Muscle of leg (tissue), 11 donors: Measurements from ENCODE around the gene SUCLG2. TPM values are rescaled to one million over a fixed set of nuclear protein-coding genes. Genes with fewer than 3 reads are reported as not detected.

Source experiments
- DNase-seq: peaks from one replicate; pipeline ENCODE4 v3.0.0; 2013
- H3K27ac ChIP-seq: one replicate; pipeline ENCODE4 v1.5.1; 2013; ENCODE audit warnings: mild to moderate bottlenecking, low read length, control low read depth
- H3K27me3 ChIP-seq: one replicate; pipeline ENCODE4 v1.6.1; 2013; ENCODE audit warnings: low read length; ENCODE audit not compliant: control insufficient read depth, insufficient read depth
- H3K36me3 ChIP-seq: one replicate; pipeline ENCODE4 v1.6.1; 2013; ENCODE audit warnings: low read length; ENCODE audit not compliant: control insufficient read depth, insufficient read depth
- H3K4me1 ChIP-seq: one replicate; pipeline ENCODE4 v1.6.1; 2013; ENCODE audit warnings: low read length; ENCODE audit not compliant: control insufficient read depth, insufficient read depth
- H3K4me3 ChIP-seq: one replicate; pipeline ENCODE4 v1.5.1; 2013; ENCODE audit warnings: low read length, control low read depth
- H3K9me3 ChIP-seq: replicated peaks from 2 replicates; pipeline ENCODE4 v1.6.1; 2013; ENCODE audit warnings: low read depth, low read length; ENCODE audit not compliant: control insufficient read depth
- WGBS: methylation state at CpG from one replicate; pipeline ENCODE4 v1.1.5; 2013; ENCODE audit warnings: missing lambda C conversion rate; ENCODE audit not compliant: insufficient coverage; 5-methylcytosine and 5-hydroxymethylcytosine counted together
- polyA plus RNA-seq, 8 donors: library from polyadenylated mRNA; unstranded; fragments of 120-200 nt; gene quantifications; one replicate each; pipeline versions ENCODE4 v1.2.1 to v1.2.3, GENCODE V29; 2013; ENCODE audit warnings: inconsistent platforms in 1 of 8, low replicate concordance in 1 of 8; ENCODE audit not compliant: insufficient read length in 8 of 8, insufficient read depth in 1 of 8
- total RNA-seq: library from RNA; stranded (reverse); fragments of 120-200 nt; gene quantifications from one replicate; pipeline ENCODE4 v1.2.4, GENCODE V29; 2013

The SUCLG2 gene
- total and polyA plus RNA-seq, 9 donors: 23.1 to 38.9 (median 32.3) TPM

- no peak for DNase-seq
- no peak overlapping the region for H3K4me3 ChIP-seq
- no peaks in the 10 kb centered on the region for H3K9me3 ChIP-seq
- no peaks in the 10 kb centered on the region for H3K27me3 ChIP-seq
- no peaks in the 10 kb centered on the region for H3K4me1 ChIP-seq
- H3K36me3 ChIP-seq: peaks cover 3% of the 10 kb centered on the region
- H3K27ac ChIP-seq: no peak overlapping the region
- WGBS: 88% methylated on average over 3 of the region's 5 CpGs
Measured at GRCh38 chr3:67375976-67376375, 278.4 kb downstream of the SUCLG2 start.

- WGBS: 23% methylated on average over 2 of the region's 4 CpGs
- Histone ChIP-seq H3K4me1 (no peaks in the 10 kb centered on the region), H3K27ac (no peak overlapping the region), H3K4me3 (no peak overlapping the region), H3K27me3 (no peaks in the 10 kb centered on the region), H3K36me3 (no peaks in the 10 kb centered on the region), H3K9me3 (no peaks in the 10 kb centered on the region)
- no peak for DNase-seq
Measured at GRCh38 chr3:67362686-67363085, 291.7 kb downstream of the SUCLG2 start.

GRCh38 chr3:67361770-67362169 is 292.6 kb downstream of the SUCLG2 start:
- H3K4me3 ChIP-seq: no peak overlapping the region
- H3K27ac ChIP-seq: no peak overlapping the region
- H3K27me3 ChIP-seq: no peaks in the 10 kb centered on the region
- no peak for DNase-seq
- no peaks in the 10 kb centered on the region for H3K4me1 ChIP-seq
- H3K36me3 ChIP-seq: no peaks in the 10 kb centered on the region
- H3K9me3 ChIP-seq: no peaks in the 10 kb centered on the region

- Histone ChIP-seq H3K9me3 (no peaks in the 10 kb centered on the region), H3K27me3 (no peaks in the 10 kb centered on the region), H3K4me1 (no peaks in the 10 kb centered on the region), H3K27ac (no peak overlapping the region), H3K36me3 (no peaks in the 10 kb centered on the region), H3K4me3 (no peak overlapping the region)
- DNase-seq: no peak
- 45% methylated on average over 2 of the region's 5 CpGs for WGBS
Measured at GRCh38 chr3:67361323-67361722, 293.1 kb downstream of the SUCLG2 start.

GRCh38 chr3:67357610-67358458 is 296.6 kb downstream of the SUCLG2 start:
- Histone ChIP-seq H3K4me3 (no peak overlapping the region), H3K36me3 (no peaks in the 10 kb centered on the region), H3K4me1 (no peaks in the 10 kb centered on the region), H3K9me3 (no peaks in the 10 kb centered on the region), H3K27me3 (no peaks in the 10 kb centered on the region), H3K27ac (no peak overlapping the region)
- WGBS: 5% methylated on average over 4 of the region's 5 CpGs
- peak; percentile 82 for DNase-seq

GRCh38 chr3:67349551-67350174 is 304.7 kb downstream of the SUCLG2 start:
- Histone ChIP-seq H3K9me3 (no peaks in the 10 kb centered on the region), H3K27ac (no peak overlapping the region), H3K27me3 (no peaks in the 10 kb centered on the region), H3K36me3 (no peaks in the 10 kb centered on the region), H3K4me3 (no peak overlapping the region), H3K4me1 (no peaks in the 10 kb centered on the region)
- no peak for DNase-seq

- H3K4me1 ChIP-seq: no peaks in the 10 kb centered on the region
- H3K27ac ChIP-seq: no peak overlapping the region
Measured at GRCh38 chr3:67346081-67346480, 308.3 kb downstream of the SUCLG2 start.

GRCh38 chr3:67335813-67336212 is 318.6 kb downstream of the SUCLG2 start:
- H3K27ac ChIP-seq: no peak overlapping the region
- H3K4me3 ChIP-seq: no peak overlapping the region
- no peaks in the 10 kb centered on the region for H3K36me3 ChIP-seq
- no peaks in the 10 kb centered on the region for H3K27me3 ChIP-seq
- H3K9me3 ChIP-seq: peaks cover 6% of the 10 kb centered on the region
- 50% methylated on average over 1 of the region's 2 CpGs for WGBS
- H3K4me1 ChIP-seq: no peaks in the 10 kb centered on the region
- DNase-seq: no peak

More at GRCh38 chr3:67346081-67346480, 308.3 kb downstream of the SUCLG2 start:
- Histone ChIP-seq H3K9me3 (no peaks in the 10 kb centered on the region), H3K4me3 (no peak overlapping the region), H3K36me3 (no peaks in the 10 kb centered on the region), H3K27me3 (no peaks in the 10 kb centered on the region)
- DNase-seq: no peak

GRCh38 chr3:67334588-67334987 is 319.8 kb downstream of the SUCLG2 start:
- no peak overlapping the region for H3K4me3 ChIP-seq
- no peaks in the 10 kb centered on the region for H3K4me1 ChIP-seq
- H3K27ac ChIP-seq: no peak overlapping the region
- no peaks in the 10 kb centered on the region for H3K27me3 ChIP-seq
- no peak for DNase-seq
- H3K36me3 ChIP-seq: no peaks in the 10 kb centered on the region
- H3K9me3 ChIP-seq: no peaks in the 10 kb centered on the region

GRCh38 chr3:67329358-67329757 is 325.1 kb downstream of the SUCLG2 start:
- H3K9me3 ChIP-seq: no peaks in the 10 kb centered on the region
- no peak overlapping the region for H3K4me3 ChIP-seq
- no peaks in the 10 kb centered on the region for H3K36me3 ChIP-seq
- H3K27ac ChIP-seq: no peak overlapping the region
- no peaks in the 10 kb centered on the region for H3K27me3 ChIP-seq
- no peak for DNase-seq
- 88% methylated on average over 1 of the region's 2 CpGs for WGBS
- H3K4me1 ChIP-seq: no peaks in the 10 kb centered on the region
